Astrocyte (in vitro differentiated cells and primary cell): ENCODE results near the gene GPR173. TPM values are rescaled to one million over a fixed set of nuclear protein-coding genes. Genes with fewer than 3 reads are reported as not detected.

Experiments
- DNase-seq: peaks from one replicate; pipeline ENCODE4 v3.0.0-alpha.2; 2010; ENCODE audit warnings: low read depth
- FAIRE-seq: peaks from 2 replicates; lab custom pipeline; 2011; peaks lifted over from hg19 to GRCh38; lab: Jason Lieb, UNC
- H2AFZ ChIP-seq: 2 replicates; pipeline ENCODE4 v1.6.0; 2012; ENCODE audit warnings: low read depth, low read length, inconsistent platforms
- H3K27ac ChIP-seq: 2 replicates; pipeline ENCODE4 v1.5.1; 2011; ENCODE audit warnings: low read depth, low read length, inconsistent platforms
- H3K27me3 ChIP-seq: 2 replicates; pipeline ENCODE4 v1.6.0; 2011; ENCODE audit warnings: low read length, inconsistent platforms; ENCODE audit not compliant: insufficient read depth
- H3K36me3 ChIP-seq: 2 replicates; pipeline ENCODE4 v1.5.1; 2011; ENCODE audit warnings: low read length, inconsistent platforms; ENCODE audit not compliant: insufficient read depth
- H3K4me1 ChIP-seq: 2 replicates; pipeline ENCODE4 v1.5.1; 2011; ENCODE audit warnings: low read length, inconsistent platforms; ENCODE audit not compliant: insufficient read depth
- H3K4me2 ChIP-seq: 2 replicates; pipeline ENCODE4 v1.6.0; 2012; ENCODE audit warnings: low read length, inconsistent platforms
- H3K4me3 ChIP-seq: 2 replicates; pipeline ENCODE4 v1.5.1; 2011; ENCODE audit warnings: low read depth, mild to moderate bottlenecking, low read length, inconsistent platforms; ENCODE audit not compliant: insufficient read depth
- H3K79me2 ChIP-seq: 2 replicates; pipeline ENCODE4 v1.6.0; 2012; ENCODE audit warnings: mild to moderate bottlenecking, low read length, inconsistent platforms; ENCODE audit not compliant: insufficient read depth
- H3K9ac ChIP-seq: 2 replicates; pipeline ENCODE4 v1.6.0; 2012; ENCODE audit warnings: mild to moderate bottlenecking, low read length, inconsistent platforms
- H3K9me3 ChIP-seq: 2 replicates; pipeline ENCODE4 v1.5.1; 2012; ENCODE audit warnings: low read depth, mild to moderate bottlenecking, low read length, inconsistent platforms; ENCODE audit not compliant: insufficient read depth
- H4K20me1 ChIP-seq: 2 replicates; pipeline ENCODE4 v1.6.0; 2012; ENCODE audit warnings: low read length, inconsistent platforms; ENCODE audit not compliant: insufficient read depth
- H3K27ac Mint-ChIP-seq: one replicate; pipeline ENCODE4 v1.8.0; 2021; ENCODE audit warnings: mild to moderate bottlenecking, mixed read lengths; ENCODE audit not compliant: unreplicated experiment
- H3K27me3 Mint-ChIP-seq: one replicate; pipeline ENCODE4 v1.8.0; 2021; ENCODE audit warnings: low read depth, mixed read lengths; ENCODE audit not compliant: unreplicated experiment
- H3K36me3 Mint-ChIP-seq: one replicate; pipeline ENCODE4 v1.8.0; 2021; ENCODE audit warnings: low read depth, mixed read lengths; ENCODE audit not compliant: unreplicated experiment
- H3K4me1 Mint-ChIP-seq: one replicate; pipeline ENCODE4 v1.8.0; 2021; ENCODE audit warnings: low read depth, mixed read lengths; ENCODE audit not compliant: unreplicated experiment
- H3K4me3 Mint-ChIP-seq: one replicate; pipeline ENCODE4 v1.8.0; 2021; ENCODE audit warnings: mild to moderate bottlenecking, moderate library complexity, mixed read lengths; ENCODE audit not compliant: unreplicated experiment
- H3K9me3 Mint-ChIP-seq: one replicate; pipeline ENCODE4 v1.8.0; 2021; ENCODE audit warnings: mild to moderate bottlenecking, mixed read lengths; ENCODE audit not compliant: unreplicated experiment
- EZH2 ChIP-seq: IDR thresholded peaks from 2 replicates; pipeline ENCODE4 v1.6.1; 2012; ENCODE audit warnings: mild to moderate bottlenecking, low read length, inconsistent platforms; ENCODE audit not compliant: insufficient read depth
- total RNA-seq: library from RNA; stranded (reverse); gene quantifications from 2 replicates; pipeline ENCODE4 v1.2.1, GENCODE V29; 2021
- TF ChIP-seq, protein P1 (sequence below): IDR thresholded peaks from 2 replicates; pipeline ENCODE4 v1.5.1; 2011; ENCODE audit warnings: low read depth, mild to moderate bottlenecking, inconsistent platforms, low read length, moderate library complexity; ENCODE audit not compliant: insufficient read depth

Gene GPR173
- total RNA-seq, 1 donor from 2014 or later = 8.1 TPM

DNA sequence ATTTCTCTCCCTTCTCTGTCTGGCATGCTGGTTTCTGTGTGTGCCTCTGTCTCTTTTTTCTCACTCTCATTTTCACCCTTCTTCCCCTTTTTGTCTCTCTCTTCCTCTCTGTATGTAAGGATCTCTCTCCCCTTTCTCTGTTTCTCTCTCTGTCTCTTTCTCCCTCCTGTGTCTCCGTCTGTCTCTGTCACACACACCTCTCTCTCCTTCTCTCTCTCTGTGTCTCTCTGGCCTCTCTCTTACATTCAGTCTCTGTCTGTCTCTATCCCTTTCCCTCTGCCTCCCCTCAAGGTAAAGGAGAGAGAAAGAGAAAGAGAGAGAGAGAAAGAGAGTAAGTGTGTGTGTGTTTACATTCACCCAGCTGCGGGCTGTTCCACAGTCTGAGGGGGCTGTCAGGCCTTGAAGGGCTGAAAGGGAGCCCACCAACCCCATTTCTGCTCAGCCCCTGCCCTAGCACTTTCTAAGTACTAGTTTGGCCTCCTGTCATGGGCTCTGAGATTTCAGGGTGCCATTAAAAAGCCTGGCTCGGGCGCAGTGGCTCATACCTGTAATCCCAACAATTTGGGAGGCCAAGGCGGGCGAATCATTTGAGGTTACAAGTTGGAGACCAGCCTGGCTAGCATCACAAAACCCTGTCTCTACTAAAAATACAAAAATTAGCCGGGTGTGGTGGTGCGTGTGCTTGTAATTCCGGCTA, 24.0 kb downstream of the GPR173 start:
- H3K9me3 Mint-ChIP-seq = no peaks in the 10 kb centered on the region
- no peaks in the 10 kb centered on the region for H3K4me1 ChIP-seq
- H3K27me3 ChIP-seq = no peaks in the 10 kb centered on the region
- peaks cover 2% of the 10 kb centered on the region for H3K36me3 Mint-ChIP-seq
- DNase-seq = no peak
- H3K4me1 Mint-ChIP-seq = peaks cover 15% of the 10 kb centered on the region
- H3K4me3 Mint-ChIP-seq = peak overlapping the region; percentile 31
- peak overlapping the region; percentile 90 for H3K4me2 ChIP-seq
- H3K27me3 Mint-ChIP-seq = no peaks in the 10 kb centered on the region
- peaks cover 4% of the 10 kb centered on the region for H3K79me2 ChIP-seq
- H3K4me3 ChIP-seq = no peak overlapping the region
- H3K27ac ChIP-seq = no peak overlapping the region
- H4K20me1 ChIP-seq = peaks cover 22% of the 10 kb centered on the region
- no peak for TF ChIP-seq EZH2
- TF ChIP-seq, protein P1, sequence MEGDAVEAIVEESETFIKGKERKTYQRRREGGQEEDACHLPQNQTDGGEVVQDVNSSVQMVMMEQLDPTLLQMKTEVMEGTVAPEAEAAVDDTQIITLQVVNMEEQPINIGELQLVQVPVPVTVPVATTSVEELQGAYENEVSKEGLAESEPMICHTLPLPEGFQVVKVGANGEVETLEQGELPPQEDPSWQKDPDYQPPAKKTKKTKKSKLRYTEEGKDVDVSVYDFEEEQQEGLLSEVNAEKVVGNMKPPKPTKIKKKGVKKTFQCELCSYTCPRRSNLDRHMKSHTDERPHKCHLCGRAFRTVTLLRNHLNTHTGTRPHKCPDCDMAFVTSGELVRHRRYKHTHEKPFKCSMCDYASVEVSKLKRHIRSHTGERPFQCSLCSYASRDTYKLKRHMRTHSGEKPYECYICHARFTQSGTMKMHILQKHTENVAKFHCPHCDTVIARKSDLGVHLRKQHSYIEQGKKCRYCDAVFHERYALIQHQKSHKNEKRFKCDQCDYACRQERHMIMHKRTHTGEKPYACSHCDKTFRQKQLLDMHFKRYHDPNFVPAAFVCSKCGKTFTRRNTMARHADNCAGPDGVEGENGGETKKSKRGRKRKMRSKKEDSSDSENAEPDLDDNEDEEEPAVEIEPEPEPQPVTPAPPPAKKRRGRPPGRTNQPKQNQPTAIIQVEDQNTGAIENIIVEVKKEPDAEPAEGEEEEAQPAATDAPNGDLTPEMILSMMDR = no peak
- no peak overlapping the region for H3K27ac Mint-ChIP-seq
- H3K9ac ChIP-seq = peak overlapping the region; percentile 43
- no peaks in the 10 kb centered on the region for H3K36me3 ChIP-seq
- no peak overlapping the region for H2AFZ ChIP-seq
- no peak for FAIRE-seq
- no peaks in the 10 kb centered on the region for H3K9me3 ChIP-seq

- Histone ChIP-seq H3K4me1 (no peaks in the 10 kb centered on the region), H3K36me3 (no peaks in the 10 kb centered on the region), H3K79me2 (peaks cover 4% of the 10 kb centered on the region), H3K9ac (no peak overlapping the region), H3K27me3 (no peaks in the 10 kb centered on the region), H3K4me2 (no peak overlapping the region), H3K27ac (no peak overlapping the region), H3K9me3 (no peaks in the 10 kb centered on the region), H3K4me3 (no peak overlapping the region), H4K20me1 (peaks cover 22% of the 10 kb centered on the region), H2AFZ (no peak overlapping the region)
- Mint-ChIP-seq H3K27me3 (no peaks in the 10 kb centered on the region), H3K27ac (no peak overlapping the region), H3K9me3 (no peaks in the 10 kb centered on the region), H3K4me1 (peaks cover 15% of the 10 kb centered on the region), H3K4me3 (no peak overlapping the region), H3K36me3 (peaks cover 2% of the 10 kb centered on the region)
- FAIRE-seq = peak; percentile 20
- DNase-seq = no peak
- no peak for TF ChIP-seq EZH2
- TF ChIP-seq, protein P1 = no peak
Measured at GRCh38 chrX:53073115-53073586, 24.6 kb downstream of the GPR173 start.

GRCh38 chrX:53075011-53075410, 26.4 kb downstream of the GPR173 start:
- Mint-ChIP-seq H3K36me3 (peaks cover 2% of the 10 kb centered on the region), H3K27me3 (no peaks in the 10 kb centered on the region), H3K4me3 (no peak overlapping the region), H3K9me3 (no peaks in the 10 kb centered on the region), H3K4me1 (peaks cover 17% of the 10 kb centered on the region), H3K27ac (no peak overlapping the region)
- Histone ChIP-seq H3K9me3 (no peaks in the 10 kb centered on the region), H3K4me3 (no peak overlapping the region), H3K79me2 (no peaks in the 10 kb centered on the region), H3K27ac (no peak overlapping the region), H4K20me1 (peaks cover 13% of the 10 kb centered on the region), H3K36me3 (no peaks in the 10 kb centered on the region), H2AFZ (no peak overlapping the region), H3K27me3 (no peaks in the 10 kb centered on the region), H3K4me2 (no peak overlapping the region), H3K4me1 (no peaks in the 10 kb centered on the region), H3K9ac (no peak overlapping the region)
- DNase-seq (no peak), FAIRE-seq (no peak)
- TF ChIP-seq EZH2 = no peak
- TF ChIP-seq, protein P1 = no peak
